Measurements from ENCODE around the gene FMO1. TPM values are rescaled to one million over a fixed set of nuclear protein-coding genes. Genes with fewer than 3 reads are reported as not detected.

The FMO1 gene
- total RNA-seq, 1 donor from 2014 or later: not detected

DNA sequence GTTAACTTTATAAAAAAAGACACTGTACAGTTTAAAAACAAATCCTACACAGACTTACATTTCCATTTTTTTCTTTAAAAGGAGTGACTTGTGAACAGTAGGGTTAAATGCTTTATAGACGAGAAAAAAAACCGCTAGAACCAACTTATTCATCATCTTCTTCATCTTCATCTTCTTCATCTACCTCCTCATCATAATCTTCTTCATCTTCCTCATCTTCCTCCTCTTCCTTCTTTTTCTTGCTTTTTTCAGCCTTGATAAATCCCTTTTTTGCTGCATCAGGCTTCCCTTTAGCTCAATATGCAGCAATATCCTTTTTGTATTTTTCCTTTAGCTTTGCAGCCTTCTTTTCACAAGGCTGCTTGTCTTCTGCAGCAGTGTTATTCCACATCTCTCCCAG, 22.5 kb downstream of the FMO1 start:
- H3K79me2 ChIP-seq (ENCODE audit: low read depth): no peaks in the 10 kb centered on the region
- no peak overlapping the region for H3K4me2 ChIP-seq
- H4K20me1 ChIP-seq (ENCODE audit: low read depth): no peaks in the 10 kb centered on the region
- H3K4me3 ChIP-seq: no peak overlapping the region
- no peak for TF ChIP-seq EZH2phosphoT487 (IDR thresholded peaks at IDR 0.05)
- no peak for TF ChIP-seq EZH2 (IDR thresholded peaks at IDR 0.05)
- no peak for TF ChIP-seq CTCF (IDR thresholded peaks at IDR 0.05)
- Mint-ChIP-seq H3K27me3 (ENCODE audit: insufficient read depth, low read depth) (no peaks in the 10 kb centered on the region), H3K27ac (no peak overlapping the region), H3K4me3 (no peak overlapping the region), H3K4me1 (no peaks in the 10 kb centered on the region), H3K36me3 (no peaks in the 10 kb centered on the region), H3K9me3 (peaks cover 2% of the 10 kb centered on the region)
- no peaks in the 10 kb centered on the region for H3F3A ChIP-seq (ENCODE audit: low read depth)
- no peak overlapping the region for H3K27ac ChIP-seq
- H2AFZ ChIP-seq (replicated peaks): no peak overlapping the region
- H3K4me1 ChIP-seq: no peaks in the 10 kb centered on the region
- no peak for DNase-seq (ENCODE audit: low spot score)
- H3K9me3 ChIP-seq (ENCODE audit: low read depth): no peaks in the 10 kb centered on the region
- H3K27me3 ChIP-seq: no peaks in the 10 kb centered on the region
- H3K9ac ChIP-seq: no peak overlapping the region
- no peaks in the 10 kb centered on the region for H3K36me3 ChIP-seq

GRCh38 chr1:171277534-171277933, 29.2 kb downstream of the FMO1 start:
- TF ChIP-seq EZH2phosphoT487 (IDR thresholded peaks at IDR 0.05) (no peak), CTCF (IDR thresholded peaks at IDR 0.05) (no peak), EZH2 (IDR thresholded peaks at IDR 0.05) (no peak)
- Mint-ChIP-seq H3K36me3 (no peaks in the 10 kb centered on the region), H3K4me3 (no peak overlapping the region), H3K4me1 (no peaks in the 10 kb centered on the region), H3K27me3 (ENCODE audit: insufficient read depth, low read depth) (peaks cover 2% of the 10 kb centered on the region), H3K9me3 (no peaks in the 10 kb centered on the region), H3K27ac (no peak overlapping the region)
- no peak overlapping the region for H2AFZ ChIP-seq (replicated peaks)
- no peaks in the 10 kb centered on the region for H3F3A ChIP-seq (ENCODE audit: low read depth)
- no peaks in the 10 kb centered on the region for H3K36me3 ChIP-seq
- no peak overlapping the region for H3K4me3 ChIP-seq
- H3K9me3 ChIP-seq (ENCODE audit: low read depth): no peaks in the 10 kb centered on the region
- no peak overlapping the region for H3K27ac ChIP-seq
- DNase-seq (ENCODE audit: low spot score): no peak
- H3K27me3 ChIP-seq: no peaks in the 10 kb centered on the region
- no peaks in the 10 kb centered on the region for H3K79me2 ChIP-seq (ENCODE audit: low read depth)
- H4K20me1 ChIP-seq (ENCODE audit: low read depth): no peaks in the 10 kb centered on the region
- no peak overlapping the region for H3K9ac ChIP-seq
- no peak overlapping the region for H3K4me2 ChIP-seq
- H3K4me1 ChIP-seq: peaks cover 8% of the 10 kb centered on the region

DNA sequence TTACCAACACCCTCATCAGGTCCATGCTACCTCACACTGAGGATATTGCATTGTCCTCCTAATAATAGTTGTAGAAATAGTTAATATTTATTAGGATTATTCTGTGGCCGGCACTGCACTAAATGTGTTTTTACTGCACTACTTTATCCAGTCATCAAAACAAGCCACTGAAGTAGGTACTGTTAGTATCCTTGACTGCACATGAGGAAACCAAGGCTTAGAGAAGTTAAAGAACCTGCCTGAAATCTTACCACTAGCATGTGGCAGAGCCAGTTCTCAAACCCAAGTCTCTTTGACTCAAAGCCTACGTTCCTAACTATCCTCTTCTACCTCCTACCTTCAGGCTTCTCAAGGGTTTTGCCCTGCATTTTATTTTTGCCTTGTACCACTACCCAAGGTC, 30.9 kb downstream of the FMO1 start:
- Histone ChIP-seq H3K4me1 (peaks cover 8% of the 10 kb centered on the region), H2AFZ (replicated peaks) (no peak overlapping the region), H3K27ac (no peak overlapping the region), H3K27me3 (no peaks in the 10 kb centered on the region), H3K9ac (no peak overlapping the region), H3F3A (ENCODE audit: low read depth) (no peaks in the 10 kb centered on the region), H3K4me2 (no peak overlapping the region), H3K4me3 (no peak overlapping the region), H3K36me3 (no peaks in the 10 kb centered on the region), H4K20me1 (ENCODE audit: low read depth) (no peaks in the 10 kb centered on the region), H3K79me2 (ENCODE audit: low read depth) (no peaks in the 10 kb centered on the region), H3K9me3 (ENCODE audit: low read depth) (no peaks in the 10 kb centered on the region)
- no peaks in the 10 kb centered on the region for H3K4me1 Mint-ChIP-seq
- H3K27me3 Mint-ChIP-seq (ENCODE audit: insufficient read depth, low read depth): peaks cover 2% of the 10 kb centered on the region
- no peak for DNase-seq (ENCODE audit: low spot score)
- H3K36me3 Mint-ChIP-seq: no peaks in the 10 kb centered on the region
- no peak overlapping the region for H3K27ac Mint-ChIP-seq
- TF ChIP-seq EZH2phosphoT487 (IDR thresholded peaks at IDR 0.05) (no peak), CTCF (IDR thresholded peaks at IDR 0.05) (no peak), EZH2 (IDR thresholded peaks at IDR 0.05) (no peak)
- H3K4me3 Mint-ChIP-seq: no peak overlapping the region
- no peaks in the 10 kb centered on the region for H3K9me3 Mint-ChIP-seq
